Activated CD8-positive, alpha-beta memory T cell treated with anti-CD3 and anti-CD28 coated beads, Interleukin-2, amount 50 U/mL, for 48 hours (primary cell): ENCODE results near the gene MAP4K5.

Experiments used
- DNase-seq: peaks from one replicate; pipeline ENCODE4 v3.0.0-alpha.2; 2020

Gene MAP4K5

GRCh38 chr14:50397390-50398188 lies 134.8 kb downstream of the MAP4K5 start:
- no peak for DNase-seq

GRCh38 chr14:50396631-50397389 lies 135.6 kb downstream of the MAP4K5 start, which contains the start of gene CDKL1:
TSS of gene CDKL1 (minus strand) at chr14:50396881. CDS start at chr14:50395868, 1,013 bp downstream.
- peak; percentile 79 for DNase-seq

GRCh38 chr14:50395448-50395847 lies 136.9 kb downstream of the MAP4K5 start:
- no peak for DNase-seq

GRCh38 chr14:50394713-50395112 lies 137.7 kb downstream of the MAP4K5 start:
- no peak for DNase-seq

GRCh38 chr14:50389668-50390441 lies 142.5 kb downstream of the MAP4K5 start:
- no peak for DNase-seq

- no peak for DNase-seq
These were observed 144.0 kb downstream of the MAP4K5 start for GRCh38 chr14:50388256-50388931.

- no peak for DNase-seq
These were observed 144.8 kb downstream of the MAP4K5 start for GRCh38 chr14:50387548-50387947.

- no peak for DNase-seq
These were observed 148.6 kb downstream of the MAP4K5 start for GRCh38 chr14:50383618-50384225.

GRCh38 chr14:50381823-50382287 lies 150.5 kb downstream of the MAP4K5 start:
- no peak for DNase-seq

GRCh38 chr14:50381008-50381407 lies 151.4 kb downstream of the MAP4K5 start:
- no peak for DNase-seq

GRCh38 chr14:50380455-50380854 lies 151.9 kb downstream of the MAP4K5 start:
- no peak for DNase-seq

GRCh38 chr14:50379563-50379962 lies 152.8 kb downstream of the MAP4K5 start:
- DNase-seq, result no peak

- no peak for DNase-seq
These were observed 154.8 kb downstream of the MAP4K5 start for GRCh38 chr14:50377550-50378085.

GRCh38 chr14:50375760-50376159 lies 156.6 kb downstream of the MAP4K5 start:
- no peak for DNase-seq

GRCh38 chr14:50373959-50374358 lies 158.4 kb downstream of the MAP4K5 start:
- DNase-seq, result no peak

GRCh38 chr14:50371546-50371945 lies 160.8 kb downstream of the MAP4K5 start:
- DNase-seq, result no peak
